GM18907 (cell line): ENCODE data around the gene ETV3L.
"Not testable (repeated sequence)": the region's sequence is repeated elsewhere in the genome, so short reads cannot be mapped to it uniquely, and the experiment has no call there.

Experiments
- ATAC-seq: cut with Tn5 transposase; IDR thresholded peaks from one replicate; pipeline ENCODE4 v1.9.1; 2021; ENCODE audit warnings: mild to moderate bottlenecking, moderate library complexity; ENCODE audit not compliant: unreplicated experiment

Gene ETV3L

GRCh38 chr1:157105988-157106812, 6.6 kb upstream of the ETV3L start:
- ATAC-seq: peak; percentile 83

- no peak for ATAC-seq
These were observed 5.8 kb upstream of the ETV3L start for GRCh38 chr1:157105298-157105987.

DNA sequence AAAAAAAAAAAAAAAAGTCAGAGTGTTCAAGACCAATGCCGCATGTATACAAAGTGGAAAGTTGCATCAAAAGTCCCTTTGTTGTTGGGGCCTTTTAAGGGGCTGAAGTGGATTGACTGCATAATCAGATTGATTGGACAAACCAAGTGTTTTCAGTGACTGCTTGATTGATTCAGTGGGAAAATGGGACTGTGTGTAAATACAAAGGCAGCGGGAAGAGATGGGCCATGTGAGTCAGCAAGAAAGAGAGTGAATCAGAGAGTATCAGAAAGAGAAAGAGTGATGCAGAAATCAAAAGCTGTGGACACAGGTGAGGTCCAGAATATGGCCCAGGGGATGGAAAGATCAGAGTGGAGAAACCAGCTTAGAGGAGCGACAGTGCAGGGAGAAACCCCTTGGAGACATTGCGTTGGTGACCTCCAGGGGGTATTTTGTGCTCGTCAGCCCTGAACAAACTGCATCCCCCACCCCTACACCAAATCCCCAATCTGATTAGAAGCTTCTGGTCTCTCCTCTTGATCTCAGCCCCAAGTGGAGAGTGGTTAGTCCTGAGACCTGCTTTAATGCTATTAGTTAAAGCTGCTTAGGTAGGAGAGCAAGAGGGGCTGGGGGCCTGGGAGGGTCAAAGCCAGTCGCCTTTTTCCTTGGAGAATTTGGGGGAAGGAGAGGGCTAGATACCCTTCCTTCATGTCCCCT, 5.1 kb upstream of the ETV3L start:
- no peak for ATAC-seq

DNA sequence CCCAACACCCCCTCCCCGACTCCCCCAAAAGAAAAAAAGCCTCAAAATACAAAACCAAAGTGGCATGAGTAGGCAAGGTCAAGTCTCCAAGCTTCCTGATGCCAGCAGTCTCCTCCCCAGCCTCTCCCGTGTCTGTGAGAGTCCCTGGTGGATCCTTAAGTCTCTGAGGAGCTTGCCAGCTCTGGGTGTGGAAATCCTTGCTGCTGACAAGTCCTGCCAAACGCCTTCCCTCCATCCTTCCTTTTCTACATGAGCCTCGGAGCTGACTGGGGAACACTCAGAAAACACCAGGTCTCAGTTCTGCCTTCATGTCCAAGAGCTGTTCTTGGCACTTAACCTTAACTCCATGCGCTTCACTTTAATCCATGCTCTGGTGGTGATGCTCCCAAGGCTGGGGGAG, 3.7 kb upstream of the ETV3L start:
- ATAC-seq: no peak

- no peak for ATAC-seq
These were observed 1.5 kb upstream of the ETV3L start for GRCh38 chr1:157101149-157101548.

DNA sequence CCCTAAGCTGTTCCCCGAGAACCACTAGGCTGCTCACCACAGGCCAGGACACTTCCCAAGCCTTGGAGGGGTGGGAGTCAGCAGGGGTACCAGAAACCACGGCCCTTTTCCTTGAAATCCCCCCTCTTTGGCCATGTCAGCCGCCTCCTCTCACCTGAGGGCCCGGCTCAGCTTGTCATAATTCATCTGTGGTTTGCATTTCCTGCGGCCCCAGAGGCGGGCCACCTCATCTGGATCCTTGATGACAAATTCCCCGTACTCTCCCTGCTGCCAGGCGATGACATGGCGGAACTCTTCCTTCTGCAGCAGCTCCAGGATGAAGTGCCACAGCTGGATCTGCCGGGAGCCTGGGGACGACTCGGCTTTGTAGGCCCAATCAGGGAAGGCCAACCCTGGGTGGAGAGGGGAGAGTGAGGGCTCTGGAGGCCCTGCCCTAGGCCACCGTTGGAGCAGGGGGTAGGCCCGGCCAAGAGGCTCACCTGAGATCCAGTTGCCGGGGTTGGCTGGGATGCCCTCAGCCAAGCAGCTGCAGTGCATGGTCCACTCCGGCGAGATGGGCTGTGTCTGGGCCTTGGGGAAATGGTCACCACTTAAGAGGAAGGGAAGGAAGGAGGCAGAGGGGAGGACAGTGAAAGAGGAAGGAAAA, 498 bp downstream of the ETV3L start:
- not testable (repeated sequence) for ATAC-seq

- no peak for ATAC-seq
These were observed 1.1 kb downstream of the ETV3L start for GRCh38 chr1:157098519-157098918.

- no peak for ATAC-seq
These were observed 1.9 kb downstream of the ETV3L start for GRCh38 chr1:157097692-157098091.

DNA sequence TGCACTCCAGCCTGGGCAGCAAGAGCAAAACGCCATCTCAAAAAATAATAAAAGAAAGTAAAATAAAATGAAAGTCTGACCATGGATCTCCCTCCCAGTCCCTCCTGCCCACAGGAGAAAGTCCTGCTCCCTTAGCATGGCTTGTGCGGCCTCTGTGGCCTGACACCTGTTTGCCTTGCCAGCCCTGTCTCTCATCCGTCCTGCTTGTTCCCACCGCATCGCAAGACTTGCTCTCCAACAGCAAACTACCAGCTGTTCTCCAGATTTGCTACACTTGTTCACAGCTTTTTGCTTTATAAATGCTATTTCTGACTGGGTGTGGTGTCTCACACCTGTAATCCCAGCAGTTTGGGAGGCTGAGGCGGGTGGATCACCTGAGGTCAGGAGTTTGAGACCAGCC, 2.7 kb downstream of the ETV3L start:
- ATAC-seq: no peak

DNA sequence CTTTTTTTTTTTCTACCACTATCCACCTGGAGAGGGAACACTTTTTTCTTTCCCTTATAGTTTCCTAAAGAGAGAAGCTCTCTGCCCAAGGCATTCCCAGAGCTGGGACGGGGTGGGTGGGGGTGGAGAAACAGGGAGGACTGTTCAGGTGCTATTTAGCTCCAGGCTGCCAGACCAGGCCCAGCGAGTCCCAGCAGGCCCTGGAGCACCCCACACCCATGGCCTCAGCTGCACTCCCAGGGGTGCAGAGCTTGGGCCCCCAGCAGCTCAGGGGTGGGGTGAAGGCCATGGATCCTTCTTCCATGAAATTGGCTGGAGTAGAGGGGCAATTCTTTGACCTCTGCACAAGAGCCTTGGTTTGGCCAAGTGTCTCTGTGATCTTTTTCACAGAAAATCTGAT, 4.1 kb downstream of the ETV3L start:
- no peak for ATAC-seq

DNA sequence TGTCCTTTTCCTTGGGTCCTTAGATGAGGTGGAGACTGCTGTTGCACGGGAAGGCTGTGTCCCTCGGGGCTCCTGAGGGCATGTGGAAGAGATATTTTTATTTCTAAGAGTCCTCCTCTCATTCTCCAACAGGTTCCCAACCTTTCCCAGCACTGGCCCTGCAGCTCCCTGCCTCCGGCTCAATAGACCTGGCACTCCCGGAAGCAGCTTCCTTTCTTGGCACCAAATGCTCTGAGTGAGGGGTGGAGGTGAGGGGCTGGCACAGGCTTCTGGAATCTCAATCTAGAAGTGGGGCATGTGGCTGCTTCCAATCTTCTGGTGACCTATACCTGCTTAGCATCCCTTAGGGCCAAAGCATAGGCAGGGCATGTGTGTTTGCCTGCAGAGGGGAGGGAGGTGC, 4.5 kb downstream of the ETV3L start:
- no peak for ATAC-seq

- ATAC-seq: no peak
These were observed 6.8 kb downstream of the ETV3L start for GRCh38 chr1:157092831-157093230.

DNA sequence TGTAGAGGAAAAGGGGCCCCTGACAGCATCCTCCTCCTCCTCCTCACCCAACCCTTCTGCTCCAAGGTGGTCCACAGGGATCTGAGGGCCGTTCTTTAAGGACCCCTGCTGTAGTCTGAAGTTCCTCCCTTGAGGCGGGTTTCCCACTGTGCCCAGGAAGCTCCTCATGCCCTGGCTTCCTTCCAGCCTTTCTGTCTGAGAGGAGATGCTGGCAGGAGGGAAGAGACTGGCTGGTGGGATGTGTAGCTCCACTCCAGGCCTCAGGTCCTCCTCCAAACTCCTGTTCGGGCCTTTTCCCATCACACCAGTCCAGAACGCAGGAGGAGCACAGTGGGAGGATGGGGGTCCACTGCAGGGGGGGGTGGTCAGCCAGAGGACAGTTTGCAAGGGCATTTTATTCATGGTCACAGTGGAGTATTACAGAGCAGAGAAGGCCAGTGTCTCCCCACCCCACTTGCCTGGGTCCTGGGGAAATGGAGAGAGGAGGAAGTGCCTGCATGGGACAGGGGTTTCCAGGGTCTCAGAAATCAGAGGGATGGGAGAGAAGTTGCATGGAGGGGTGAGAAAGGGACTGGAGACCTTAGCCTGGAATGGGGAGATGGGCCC, 7.8 kb downstream of the ETV3L start:
- ATAC-seq: no peak

DNA sequence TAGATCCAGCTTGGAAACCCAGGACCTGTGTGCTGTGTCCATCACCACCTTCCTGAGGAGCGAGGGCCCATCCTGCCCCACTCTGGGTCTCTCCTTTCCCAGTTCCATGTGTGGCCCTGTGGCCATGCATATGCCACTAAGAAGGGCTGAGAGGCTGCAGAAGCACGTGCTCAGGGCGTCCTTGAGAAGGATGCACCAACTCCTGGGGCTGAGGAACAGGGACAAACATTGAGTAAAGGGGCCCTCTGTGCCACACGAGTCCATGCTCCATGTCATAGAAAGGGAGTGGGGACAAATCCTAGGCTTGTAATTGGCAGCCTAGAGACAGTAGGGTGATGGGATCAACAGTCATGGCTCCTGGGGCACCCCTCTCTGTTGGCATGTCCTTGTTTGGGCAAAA, 8.4 kb downstream of the ETV3L start:
- ATAC-seq: no peak

- no peak for ATAC-seq
These were observed 8.8 kb downstream of the ETV3L start for GRCh38 chr1:157090771-157091170.

- no peak for ATAC-seq
These were observed 9.4 kb downstream of the ETV3L start for GRCh38 chr1:157090196-157090647.

- no peak for ATAC-seq
These were observed 9.8 kb downstream of the ETV3L start for GRCh38 chr1:157089789-157090188.

- no peak for ATAC-seq
These were observed 11.0 kb downstream of the ETV3L start for GRCh38 chr1:157088607-157089006.

- no peak for ATAC-seq
These were observed 12.6 kb downstream of the ETV3L start for GRCh38 chr1:157087030-157087429.

DNA sequence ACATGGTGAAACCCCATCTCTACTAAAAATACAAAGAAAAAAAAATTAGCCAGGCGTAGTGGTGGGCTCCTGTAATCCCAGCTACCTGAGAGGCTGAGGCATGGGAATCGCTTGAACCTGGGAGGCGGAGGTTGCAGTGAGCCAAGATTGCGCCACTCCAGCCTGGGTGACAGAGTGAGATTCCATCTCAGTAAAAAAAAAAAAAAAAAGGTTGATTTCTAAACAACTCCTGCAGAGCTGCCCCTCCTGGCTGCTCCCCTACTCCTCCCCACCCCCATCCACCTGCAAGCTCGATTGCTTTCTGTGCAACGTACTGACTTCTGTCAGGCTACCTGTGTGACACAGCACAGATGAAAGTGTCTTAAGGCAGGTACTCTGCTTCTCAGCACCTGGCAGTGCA, 13.3 kb downstream of the ETV3L start:
- ATAC-seq: no peak

DNA sequence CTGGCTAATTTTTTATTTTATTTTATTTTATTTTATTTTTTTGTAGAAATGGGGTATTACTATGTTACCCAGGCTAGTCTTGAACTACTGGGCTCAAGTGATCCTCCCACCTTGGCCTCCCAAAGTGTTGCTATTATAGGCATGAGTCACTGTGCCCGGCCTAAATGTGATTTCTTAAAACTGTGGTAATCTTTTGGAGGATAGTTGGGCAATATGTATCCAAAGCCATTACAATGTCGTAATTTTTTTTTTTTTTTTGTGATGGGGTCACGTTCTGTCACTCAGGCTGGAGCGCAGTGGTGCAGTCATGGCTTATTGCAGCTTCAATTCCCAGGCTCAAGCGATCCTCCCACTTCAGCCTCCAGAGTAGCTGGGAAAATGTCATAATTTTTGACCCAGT, 14.2 kb downstream of the ETV3L start:
- ATAC-seq: no peak
